Subcutaneous adipose tissue (tissue), 4 donors: ENCODE data around the gene KIRREL3. TPM values are rescaled to one million over a fixed set of nuclear protein-coding genes. Genes with fewer than 3 reads are reported as not detected.

Experiments
- total RNA-seq, 4 donors: library from RNA; depleted of rRNA; stranded (reverse); fragments of >200 nt; gene quantifications; one replicate each; pipeline ENCODE4 v1.1.0, GENCODE V29; 2016
- TF ChIP-seq, protein P1 (sequence below): fragments of 450-650 bp; IDR thresholded peaks from one replicate; pipeline ENCODE4 v1.5.1; 2016; ENCODE audit warnings: low read depth, mild to moderate bottlenecking, control low read depth, antibody characterized with exemption, moderate library complexity

The KIRREL3 gene
- total RNA-seq, 4 donors from 2014 or later = not detected

DNA sequence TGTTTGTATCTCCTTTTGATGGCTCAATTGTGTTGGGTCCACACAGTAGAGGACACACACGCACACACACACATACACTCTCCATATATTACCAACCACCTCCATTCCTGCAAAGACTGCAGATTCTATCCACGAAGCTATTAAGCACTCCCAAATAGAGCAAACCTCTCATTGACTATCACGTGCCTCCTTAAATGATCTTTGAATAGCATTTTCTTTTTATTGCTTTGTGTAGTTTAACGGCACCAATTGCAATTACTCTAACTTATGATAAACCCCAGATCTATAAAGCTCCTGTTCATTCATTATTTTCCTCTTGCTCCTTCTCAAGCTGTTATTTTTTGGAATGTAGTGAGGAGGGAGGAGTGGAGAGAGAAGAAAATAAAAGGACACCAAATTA lies 440.3 kb downstream of the KIRREL3 start:
- TF ChIP-seq, protein P1, sequence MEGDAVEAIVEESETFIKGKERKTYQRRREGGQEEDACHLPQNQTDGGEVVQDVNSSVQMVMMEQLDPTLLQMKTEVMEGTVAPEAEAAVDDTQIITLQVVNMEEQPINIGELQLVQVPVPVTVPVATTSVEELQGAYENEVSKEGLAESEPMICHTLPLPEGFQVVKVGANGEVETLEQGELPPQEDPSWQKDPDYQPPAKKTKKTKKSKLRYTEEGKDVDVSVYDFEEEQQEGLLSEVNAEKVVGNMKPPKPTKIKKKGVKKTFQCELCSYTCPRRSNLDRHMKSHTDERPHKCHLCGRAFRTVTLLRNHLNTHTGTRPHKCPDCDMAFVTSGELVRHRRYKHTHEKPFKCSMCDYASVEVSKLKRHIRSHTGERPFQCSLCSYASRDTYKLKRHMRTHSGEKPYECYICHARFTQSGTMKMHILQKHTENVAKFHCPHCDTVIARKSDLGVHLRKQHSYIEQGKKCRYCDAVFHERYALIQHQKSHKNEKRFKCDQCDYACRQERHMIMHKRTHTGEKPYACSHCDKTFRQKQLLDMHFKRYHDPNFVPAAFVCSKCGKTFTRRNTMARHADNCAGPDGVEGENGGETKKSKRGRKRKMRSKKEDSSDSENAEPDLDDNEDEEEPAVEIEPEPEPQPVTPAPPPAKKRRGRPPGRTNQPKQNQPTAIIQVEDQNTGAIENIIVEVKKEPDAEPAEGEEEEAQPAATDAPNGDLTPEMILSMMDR = no peak

DNA sequence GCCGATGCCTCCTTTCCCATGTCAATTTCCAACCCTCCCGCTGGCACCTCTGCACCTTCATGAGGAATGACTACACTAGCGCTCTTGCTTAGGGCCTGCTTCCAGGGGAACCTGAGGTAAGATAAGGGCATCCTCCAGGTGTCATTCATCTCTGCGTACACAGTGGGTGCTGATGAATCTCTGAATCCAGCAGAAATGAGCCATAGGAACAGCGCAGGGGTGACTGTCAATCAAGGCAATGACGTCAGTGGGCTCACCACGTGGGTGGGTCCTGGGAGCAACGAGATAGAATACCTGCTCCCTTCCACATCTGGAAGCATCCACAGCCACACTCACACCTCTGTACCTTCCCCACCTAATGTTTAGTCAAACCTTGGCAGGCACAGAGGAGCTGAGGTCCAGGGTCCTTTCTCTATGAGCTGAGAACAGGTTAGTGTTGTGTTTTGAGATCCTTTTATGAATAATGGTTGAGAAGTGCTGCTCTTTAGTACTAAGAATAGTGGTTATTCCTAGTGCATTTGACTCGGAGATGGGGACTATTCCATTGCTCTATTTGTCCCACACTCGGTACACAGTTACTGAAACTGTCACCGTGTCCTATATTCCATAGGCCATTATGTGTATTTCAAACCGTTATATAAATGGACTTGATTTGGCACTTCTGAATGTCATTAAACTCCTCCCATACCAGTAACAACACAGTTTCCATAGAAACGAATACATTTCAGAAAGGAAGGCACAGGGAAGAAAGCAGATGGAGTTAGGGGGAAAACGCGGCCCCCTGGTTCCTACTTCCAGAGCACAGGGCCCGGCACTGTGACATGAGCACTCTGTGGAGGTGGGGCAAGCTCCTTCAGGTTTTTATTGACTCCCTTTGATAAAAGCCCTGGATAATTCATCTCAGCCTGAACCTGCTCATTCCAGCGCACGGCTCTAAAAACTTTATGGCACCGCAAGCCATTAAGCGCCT lies 451.7 kb downstream of the KIRREL3 start:
- TF ChIP-seq, protein P1 = no peak

DNA sequence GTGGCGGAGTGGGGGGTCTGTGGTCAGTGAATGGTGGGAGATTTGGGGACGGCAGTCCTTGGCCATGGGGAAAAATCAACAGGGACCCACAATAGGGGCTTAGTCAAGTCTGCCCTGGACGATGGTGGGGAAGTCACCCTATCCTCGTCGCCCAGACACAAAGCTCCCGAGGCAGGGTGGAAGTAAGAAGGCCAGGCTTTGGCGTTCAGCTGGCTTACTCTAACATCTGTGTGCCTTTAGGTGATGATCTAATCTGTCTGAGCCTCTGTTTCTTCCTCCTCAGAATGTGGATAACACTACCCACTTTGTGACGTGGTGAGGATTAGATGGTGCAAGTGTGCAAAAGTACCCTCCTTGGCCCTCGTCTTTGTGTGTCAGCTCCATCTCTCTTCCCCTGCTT lies 452.9 kb downstream of the KIRREL3 start:
- TF ChIP-seq, protein P1 = no peak

DNA sequence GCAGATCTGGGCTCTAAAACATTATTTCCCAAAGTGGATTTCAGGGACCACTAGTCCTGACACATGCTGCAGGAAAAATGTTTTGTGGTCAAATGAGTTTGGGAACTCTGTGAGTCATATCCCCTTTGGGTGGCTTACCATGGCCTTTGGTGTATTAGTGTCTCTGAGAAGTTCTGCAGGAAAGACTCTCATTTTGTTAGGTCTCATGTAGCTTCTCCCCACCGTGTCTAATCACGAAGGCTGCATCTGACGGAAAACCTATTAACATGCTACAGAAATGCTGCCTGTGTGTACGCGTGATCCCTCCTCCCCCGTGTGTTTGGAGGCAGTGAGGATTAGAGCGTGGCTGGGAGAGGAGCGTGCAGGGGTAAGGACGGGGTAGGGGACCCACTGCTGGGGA lies 453.4 kb downstream of the KIRREL3 start:
- TF ChIP-seq, protein P1 = no peak

DNA sequence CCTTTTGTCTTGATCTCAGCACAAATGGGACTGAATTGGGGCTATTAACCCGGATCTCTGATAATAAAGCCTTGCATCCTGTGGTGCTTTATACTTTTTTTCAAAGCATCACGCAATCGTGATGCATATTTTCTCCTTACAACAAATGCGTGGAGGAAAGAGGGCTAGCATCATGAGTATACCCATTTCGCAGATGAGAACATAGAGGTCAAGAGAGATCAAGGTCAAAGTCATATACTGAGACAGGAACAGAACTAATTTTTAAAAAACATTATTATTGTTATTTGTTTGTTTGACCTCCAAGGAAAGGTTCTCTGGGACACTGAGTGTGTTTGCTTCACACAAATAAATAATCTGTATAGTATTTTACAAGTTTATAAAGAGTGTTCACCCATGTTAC lies 453.9 kb downstream of the KIRREL3 start:
- TF ChIP-seq, protein P1 = no peak

DNA sequence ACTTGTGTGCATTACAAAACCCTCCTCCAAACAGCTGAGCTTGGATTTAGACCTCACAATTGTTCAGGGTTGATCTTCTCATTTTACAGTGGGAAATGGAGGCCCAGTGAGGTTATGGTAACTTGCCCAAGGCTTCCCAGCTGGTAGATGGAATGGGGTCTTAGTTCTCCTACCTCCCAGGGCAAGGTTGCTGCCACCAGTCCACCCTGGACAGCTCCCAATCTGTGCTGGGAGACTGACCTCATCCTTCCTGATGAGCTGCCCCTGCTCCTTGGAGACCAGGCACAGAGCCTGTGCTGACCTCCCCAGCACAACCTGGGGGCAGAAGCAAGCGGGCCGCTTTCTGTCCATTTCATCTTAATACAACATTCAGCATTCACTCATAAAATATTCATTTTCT lies 454.4 kb downstream of the KIRREL3 start:
- TF ChIP-seq, protein P1 = no peak

DNA sequence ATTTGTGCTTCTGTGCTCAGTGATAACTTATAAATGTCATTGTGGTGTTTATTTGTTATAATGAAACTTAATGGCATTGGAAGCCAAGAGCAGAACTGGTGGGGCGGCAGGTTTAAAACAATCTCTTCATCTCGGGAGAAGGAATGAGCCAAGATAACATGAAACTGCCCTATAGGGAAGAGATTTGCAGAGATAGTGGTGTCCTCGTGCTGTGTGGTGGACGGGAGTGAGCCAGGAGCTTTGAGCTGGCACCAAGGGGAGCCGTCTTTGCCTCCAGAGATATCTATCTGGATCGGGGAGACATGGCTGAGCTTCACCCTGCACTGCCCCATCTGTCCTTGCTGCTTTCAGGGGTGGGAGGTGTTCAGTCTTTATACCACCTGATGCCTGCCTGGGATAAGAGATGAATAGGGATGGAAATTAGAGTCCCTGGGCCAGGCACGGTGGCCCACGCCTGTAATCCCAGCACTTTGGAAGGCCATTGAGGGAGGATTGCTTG lies 455.5 kb downstream of the KIRREL3 start:
- TF ChIP-seq, protein P1 = no peak
